HepG2 (cell line): ENCODE measurements around the gene DCAF7. TPM values are rescaled to one million over a fixed set of nuclear protein-coding genes. Genes with fewer than 3 reads are reported as not detected.
A peak's percentile ranks its signal among the peaks of the same experiment; 100 is the strongest.

Experiments used
- ATAC-seq: fragments of 200-7000 bp; cut with Tn5 transposase; 3 replicates; pipeline ENCODE4 v1.9.1; 2020; ENCODE audit warnings: mild to moderate bottlenecking, moderate library complexity
- BruUV-seq: library from RNA; stranded (reverse); fragments of 400-500 nt; replicated peaks from 2 replicates; lab custom pipeline; 2021; lab: Mats Ljungman, UMichigan
- CTCF ChIA-PET: fragments of 300-600 bp; formaldehyde crosslinking; extraction: SDS; loops from one replicate; lab custom pipeline; 2021; ENCODE audit warnings: low total read pairs, inconsistent platforms, low intra/inter-chr PET ratio; lab: Yijun Ruan, JAX
- POLR2A ChIA-PET: fragments of 350-600 bp; sonication (Branson Sonifier 250); formaldehyde crosslinking; loops from one replicate; lab custom pipeline; 2020; ENCODE audit warnings: antibody characterized with exemption, inconsistent platforms; lab: Yijun Ruan, JAX
- DNase-seq: peaks from one replicate; pipeline ENCODE4 v3.0.0-alpha.2; 2015; ENCODE audit warnings: low spot score
- FAIRE-seq: peaks from 3 replicates; lab custom pipeline; 2011; peaks lifted over from hg19 to GRCh38; lab: Jason Lieb, UNC
- H2AFZ ChIP-seq: one replicate; pipeline ENCODE4 v1.6.1; 2011; ENCODE audit warnings: low read length, inconsistent platforms
- H3K27ac ChIP-seq: fragments of 300-600 bp; 3 replicates; pipeline ENCODE4 v1.8.0; 2011; ENCODE audit warnings: mixed run types, mild to moderate bottlenecking, mixed read lengths, low read length, inconsistent platforms; ENCODE audit not compliant: insufficient read depth; ENCODE audit errors: extremely low read length
- H3K27me3 ChIP-seq, 2 experiments: fragments of 200-600 bp in 1 of 2; 2 replicates in 1 of 2; 3 replicates in 1 of 2; pipeline versions ENCODE4 v1.6.0 to v1.8.0; 2011; ENCODE audit warnings: low read length in 2 of 2, mild to moderate bottlenecking in 2 of 2, moderate library complexity in 2 of 2, inconsistent platforms in 1 of 2; ENCODE audit not compliant: insufficient read depth in 2 of 2, control insufficient read depth in 1 of 2
- H3K36me3 ChIP-seq, 2 experiments: fragments of 200-600 bp in 1 of 2; replicated peaks in 1 of 2; 2 replicates in 1 of 2; 3 replicates in 1 of 2; pipeline versions ENCODE4 v1.5.1 to v1.8.0; 2011; ENCODE audit warnings: low read length in 2 of 2, inconsistent platforms in 1 of 2; ENCODE audit not compliant: insufficient read depth in 2 of 2, control insufficient read depth in 1 of 2
- H3K4me1 ChIP-seq: 2 replicates; pipeline ENCODE4 v1.5.1; 2012; ENCODE audit warnings: low read length, inconsistent platforms; ENCODE audit not compliant: insufficient read depth
- H3K4me2 ChIP-seq: 2 replicates; pipeline ENCODE4 v1.6.0; 2011; ENCODE audit warnings: low read depth, low read length, inconsistent platforms
- H3K4me3 ChIP-seq, 3 experiments: fragments of 200-600 bp in 1 of 3; sonication (generic), shearing (Covaris generic) in 1 of 3; replicated peaks in 1 of 3; 2 replicates each; pipeline ENCODE4 v1.5.1; 2011 to 2016; ENCODE audit warnings: low read length in 3 of 3, inconsistent platforms in 2 of 3, low read depth in 2 of 3, mild to moderate bottlenecking in 2 of 3, control low read depth in 1 of 3, mixed read lengths in 1 of 3; ENCODE audit not compliant: insufficient read depth in 1 of 3
- H3K79me2 ChIP-seq: one replicate; pipeline ENCODE4 v1.6.1; 2011; ENCODE audit warnings: low read length, inconsistent platforms; ENCODE audit not compliant: insufficient read depth
- H3K9ac ChIP-seq: 2 replicates; pipeline ENCODE4 v1.6.0; 2011; ENCODE audit warnings: mild to moderate bottlenecking, low read depth, low read length, inconsistent platforms; ENCODE audit not compliant: insufficient read depth
- H3K9me3 ChIP-seq: 2 replicates; pipeline ENCODE4 v1.5.1; 2012; ENCODE audit warnings: mild to moderate bottlenecking, low read length
- H4K20me1 ChIP-seq: 2 replicates; pipeline ENCODE4 v1.6.0; 2011; ENCODE audit warnings: inconsistent platforms, mild to moderate bottlenecking, low read length, moderate library complexity; ENCODE audit not compliant: insufficient read depth
- ARHGAP35 ChIP-seq: sonication (generic); formaldehyde crosslinking; IDR thresholded peaks from 2 replicates; pipeline ENCODE4 v1.9.0; 2022; ENCODE audit warnings: mild to moderate bottlenecking, inconsistent platforms, moderate library complexity, missing genetic modification reagents, borderline replicate concordance
- ERF ChIP-seq: IDR thresholded peaks from 2 replicates; pipeline ENCODE4 v1.6.1; 2018; ENCODE audit warnings: missing biosample characterization, missing genetic modification reagents
- GLI4 ChIP-seq: sonication (generic); formaldehyde crosslinking; IDR thresholded peaks from 2 replicates; pipeline ENCODE4 v1.5.1; 2020; ENCODE audit warnings: missing genetic modification reagents, mild to moderate bottlenecking, moderate library complexity, borderline replicate concordance
- HDAC6 ChIP-seq: fragments of 200-600 bp; sonication (generic); IDR thresholded peaks from 2 replicates; pipeline ENCODE4 v1.7.0; 2017; ENCODE audit warnings: mild to moderate bottlenecking, antibody characterized with exemption, low read length, low read depth
- IKZF4 ChIP-seq: sonication (generic); formaldehyde crosslinking; IDR thresholded peaks from 2 replicates; pipeline ENCODE4 v1.5.1; 2020; ENCODE audit warnings: borderline replicate concordance, mild to moderate bottlenecking, low read depth, missing genetic modification reagents; ENCODE audit errors: not compliant biosample characterization
- MXD4 ChIP-seq: IDR thresholded peaks from 2 replicates; pipeline ENCODE4 v1.6.1; 2016; ENCODE audit warnings: mild to moderate bottlenecking, missing biosample characterization, missing genetic modification reagents
- NCOA2 ChIP-seq: sonication (generic); formaldehyde crosslinking; IDR thresholded peaks from 2 replicates; pipeline ENCODE4 v1.8.0; 2022; ENCODE audit warnings: inconsistent platforms
- PHF8 ChIP-seq: sonication (generic); formaldehyde crosslinking; IDR thresholded peaks from 2 replicates; pipeline ENCODE4 v1.5.0; 2020; ENCODE audit warnings: missing genetic modification reagents
- REL ChIP-seq: sonication (generic); formaldehyde crosslinking; conservative IDR thresholded peaks from 2 replicates; pipeline ENCODE4 v1.8.0; 2022; ENCODE audit warnings: mild to moderate bottlenecking, missing genetic modification reagents, moderate library complexity
- ZBTB21 ChIP-seq: sonication (generic); formaldehyde crosslinking; IDR thresholded peaks from 2 replicates; pipeline ENCODE4 v1.4.0; 2020; ENCODE audit warnings: missing genetic modification reagents
- ZNF12 ChIP-seq: sonication (generic); formaldehyde crosslinking; IDR thresholded peaks from 2 replicates; pipeline ENCODE4 v1.5.0; 2020; ENCODE audit warnings: missing genetic modification reagents
- ZNF234 ChIP-seq: sonication (generic); formaldehyde crosslinking; conservative IDR thresholded peaks from 2 replicates; pipeline ENCODE4 v1.5.1; 2020; ENCODE audit warnings: mild to moderate bottlenecking, missing genetic modification reagents
- ZNF547 ChIP-seq: sonication (generic); formaldehyde crosslinking; IDR thresholded peaks from 2 replicates; pipeline ENCODE4 v1.5.1; 2020; ENCODE audit warnings: mild to moderate bottlenecking, missing genetic modification reagents
- ZNF598 ChIP-seq: sonication (generic); formaldehyde crosslinking; IDR thresholded peaks from 2 replicates; pipeline ENCODE4 v1.5.1; 2020; ENCODE audit warnings: mild to moderate bottlenecking, missing genetic modification reagents, borderline replicate concordance
- ZNF619 ChIP-seq: sonication (generic); formaldehyde crosslinking; IDR thresholded peaks from 2 replicates; pipeline ENCODE4 v1.4.0; 2020; ENCODE audit warnings: mild to moderate bottlenecking, missing genetic modification reagents
- ZNF652 ChIP-seq: IDR thresholded peaks from 2 replicates; pipeline ENCODE4 v1.6.1; 2016; ENCODE audit warnings: low read depth, borderline replicate concordance
- WGBS: methylation state at CpG from one replicate; pipeline ENCODE4 v1.1.6; 2017; ENCODE audit warnings: low lambda C conversion rate; 5-methylcytosine and 5-hydroxymethylcytosine counted together
- in situ Hi-C: cut with HindIII; loops from 2 replicates; pipeline ENCODE4 v1.10.0; 2017; ENCODE audit warnings: low pct_unique_long_range_greater_than_20kb; ENCODE audit not compliant: extremely low pct_ligation_motif_present
- intact Hi-C: fragments of 100-400 bp; cut with micrococcal nuclease; formaldehyde crosslinking; loops from one replicate; pipeline ENCODE4 v1.10.0; 2022; ENCODE audit not compliant: unreplicated experiment
- polyA plus RNA-seq, 8 experiments: library from polyadenylated mRNA; depleted of rRNA in 3 of 8; stranded (reverse) in 7 of 8; unstranded in 1 of 8; fragments of >200 nt; fragmentation: Illumina TruSeq in 4 of 8; extraction: Trizol in 4 of 8; gene quantifications; 2 replicates each; pipeline versions ENCODE4 v1.2.1 to v1.2.3, GENCODE V29; 2011 to 2016; ENCODE audit warnings: low read depth in 4 of 8, missing spikeins in 1 of 8, mixed read lengths in 1 of 8; ENCODE audit not compliant: insufficient read depth in 1 of 8
- total RNA-seq, 5 experiments: library from RNA; depleted of rRNA; stranded (reverse); fragments of >200 nt; fragmentation: Illumina TruSeq; extraction: Trizol; gene quantifications; 2 replicates each; pipeline ENCODE4 v1.2.3, GENCODE V29; 2016; ENCODE audit warnings: low read depth in 1 of 5
- TF ChIP-seq, protein P1 (sequence below): sonication (generic); formaldehyde crosslinking; IDR thresholded peaks from 2 replicates; pipeline ENCODE4 v1.4.0; 2020; ENCODE audit warnings: missing genetic modification reagents, borderline replicate concordance
- TF ChIP-seq, protein P2 (sequence below): IDR thresholded peaks from 2 replicates; pipeline ENCODE4 v1.6.1; 2016; ENCODE audit warnings: low read depth, control low read depth

The DCAF7 gene
- total and polyA plus RNA-seq, 2 of the 13 experiments (the other 11 are each of a cell fraction or from before 2014, with no cell fraction given): 55.2 to 73.4 TPM

DNA sequence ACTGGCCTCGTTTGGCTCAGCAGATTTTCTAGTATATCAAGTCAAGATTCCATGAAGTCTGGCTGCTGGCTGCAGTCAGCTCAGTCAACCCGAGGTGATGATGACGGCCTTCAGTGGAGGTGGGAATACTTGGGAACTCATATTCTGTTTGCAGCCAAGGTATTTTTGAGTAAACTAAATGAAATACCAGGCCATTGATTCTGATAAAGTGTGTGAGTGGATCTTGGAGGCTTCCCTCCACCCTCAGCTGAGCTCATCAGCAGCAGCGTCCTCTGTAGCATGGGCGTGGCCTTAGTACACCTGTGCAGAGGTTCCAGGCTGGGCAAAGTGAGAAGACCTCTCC, 28.5 kb downstream of the DCAF7 start:
- peak overlapping the region; percentile 83 for H3K27ac ChIP-seq
- in situ Hi-C loops: no loop called here
- FAIRE-seq: no peak
- BruUV-seq: no TSS peak
- no peak overlapping the region for H2AFZ ChIP-seq
- DNase-seq: no peak
- H3K36me3 ChIP-seq: peaks cover 20 to 37% of the 10 kb centered on the region in 2 experiments
- peaks cover 24% of the 10 kb centered on the region for H3K79me2 ChIP-seq
- H3K9ac ChIP-seq: peak overlapping the region; percentile 45
- POLR2A ChIA-PET: interaction anchor here (0.8 to 3.2 kb wide), 10 partner anchors 15 to 151 kb away, joined by 3 to 28 read pairs (median 4); partner anchors contain the start of genes DCAF7, MAP3K3 and TACO1
- 12% methylated on average over 5 of the region's 5 CpGs for WGBS
- intact Hi-C loops: loop anchor here (2.0 to 10.0 kb wide), 5 partner anchors 28 to 154 kb away; partner anchors contain the start of genes DCAF7, KCNH6 and MAP3K3
- ATAC-seq: peak; percentile 20
- H3K4me3 ChIP-seq: peak overlapping the region; percentile 3 to 33 (median 8); a peak in 3 of 6 replicates
- H4K20me1 ChIP-seq: peaks cover 12% of the 10 kb centered on the region
- no peaks in the 10 kb centered on the region for H3K27me3 ChIP-seq
- H3K4me2 ChIP-seq: peak overlapping the region; percentile 68
- H3K4me1 ChIP-seq: peaks cover 46% of the 10 kb centered on the region
- CTCF ChIA-PET: no interaction called here
- no peaks in the 10 kb centered on the region for H3K9me3 ChIP-seq
- TF ChIP-seq ZNF598 (CRISPR knock-in tag) (0 out of 2 replicates have a peak, but pooled peaks have one; percentile 30), PHF8 (0 out of 2 replicates have a peak, but pooled peaks have one; percentile 14), ZNF619 (CRISPR knock-in tag) (0 out of 2 replicates have a peak, but pooled peaks have one; percentile 22), ZBTB21 (CRISPR knock-in tag) (no peak), REL (0 out of 2 replicates have a peak, but pooled peaks have one; percentile 5), MXD4 (peak; percentile 3; the same call in 1 of the 2 replicates), ARHGAP35 (CRISPR knock-in tag) (0 out of 2 replicates have a peak, but pooled peaks have one; percentile 13), GLI4 (CRISPR knock-in tag) (peak; percentile 79; the same call in 1 of the 2 replicates), ZNF547 (CRISPR knock-in tag) (peak; percentile 33; the same call in 1 of the 2 replicates), HDAC6 (no peak), ZNF652 (no peak), ZNF12 (CRISPR knock-in tag) (no peak), ERF (0 out of 2 replicates have a peak, but pooled peaks have one; percentile 9), ZNF234 (CRISPR knock-in tag) (0 out of 2 replicates have a peak, but pooled peaks have one; percentile 61), NCOA2 (no peak), IKZF4 (CRISPR knock-in tag) (peak; percentile 4)
- TF ChIP-seq, protein P1, sequence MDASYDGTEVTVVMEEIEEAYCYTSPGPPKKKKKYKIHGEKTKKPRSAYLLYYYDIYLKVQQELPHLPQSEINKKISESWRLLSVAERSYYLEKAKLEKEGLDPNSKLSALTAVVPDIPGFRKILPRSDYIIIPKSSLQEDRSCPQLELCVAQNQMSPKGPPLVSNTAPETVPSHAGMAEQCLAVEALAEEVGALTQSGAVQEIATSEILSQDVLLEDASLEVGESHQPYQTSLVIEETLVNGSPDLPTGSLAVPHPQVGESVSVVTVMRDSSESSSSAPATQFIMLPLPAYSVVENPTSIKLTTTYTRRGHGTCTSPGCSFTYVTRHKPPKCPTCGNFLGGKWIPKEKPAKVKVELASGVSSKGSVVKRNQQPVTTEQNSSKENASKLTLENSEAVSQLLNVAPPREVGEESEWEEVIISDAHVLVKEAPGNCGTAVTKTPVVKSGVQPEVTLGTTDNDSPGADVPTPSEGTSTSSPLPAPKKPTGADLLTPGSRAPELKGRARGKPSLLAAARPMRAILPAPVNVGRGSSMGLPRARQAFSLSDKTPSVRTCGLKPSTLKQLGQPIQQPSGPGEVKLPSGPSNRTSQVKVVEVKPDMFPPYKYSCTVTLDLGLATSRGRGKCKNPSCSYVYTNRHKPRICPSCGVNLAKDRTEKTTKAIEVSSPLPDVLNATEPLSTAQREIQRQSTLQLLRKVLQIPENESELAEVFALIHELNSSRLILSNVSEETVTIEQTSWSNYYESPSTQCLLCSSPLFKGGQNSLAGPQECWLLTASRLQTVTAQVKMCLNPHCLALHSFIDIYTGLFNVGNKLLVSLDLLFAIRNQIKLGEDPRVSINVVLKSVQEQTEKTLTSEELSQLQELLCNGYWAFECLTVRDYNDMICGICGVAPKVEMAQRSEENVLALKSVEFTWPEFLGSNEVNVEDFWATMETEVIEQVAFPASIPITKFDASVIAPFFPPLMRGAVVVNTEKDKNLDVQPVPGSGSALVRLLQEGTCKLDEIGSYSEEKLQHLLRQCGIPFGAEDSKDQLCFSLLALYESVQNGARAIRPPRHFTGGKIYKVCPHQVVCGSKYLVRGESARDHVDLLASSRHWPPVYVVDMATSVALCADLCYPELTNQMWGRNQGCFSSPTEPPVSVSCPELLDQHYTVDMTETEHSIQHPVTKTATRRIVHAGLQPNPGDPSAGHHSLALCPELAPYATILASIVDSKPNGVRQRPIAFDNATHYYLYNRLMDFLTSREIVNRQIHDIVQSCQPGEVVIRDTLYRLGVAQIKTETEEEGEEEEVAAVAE (CRISPR knock-in tag): 0 out of 2 replicates have a peak, but pooled peaks have one; percentile 3
- TF ChIP-seq, protein P2, sequence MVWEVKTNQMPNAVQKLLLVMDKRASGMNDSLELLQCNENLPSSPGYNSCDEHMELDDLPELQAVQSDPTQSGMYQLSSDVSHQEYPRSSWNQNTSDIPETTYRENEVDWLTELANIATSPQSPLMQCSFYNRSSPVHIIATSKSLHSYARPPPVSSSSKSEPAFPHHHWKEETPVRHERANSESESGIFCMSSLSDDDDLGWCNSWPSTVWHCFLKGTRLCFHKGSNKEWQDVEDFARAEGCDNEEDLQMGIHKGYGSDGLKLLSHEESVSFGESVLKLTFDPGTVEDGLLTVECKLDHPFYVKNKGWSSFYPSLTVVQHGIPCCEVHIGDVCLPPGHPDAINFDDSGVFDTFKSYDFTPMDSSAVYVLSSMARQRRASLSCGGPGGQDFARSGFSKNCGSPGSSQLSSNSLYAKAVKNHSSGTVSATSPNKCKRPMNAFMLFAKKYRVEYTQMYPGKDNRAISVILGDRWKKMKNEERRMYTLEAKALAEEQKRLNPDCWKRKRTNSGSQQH: no peak
